HepG2 (cell line): ENCODE data around the gene CEP78. TPM values are rescaled to one million over a fixed set of nuclear protein-coding genes. Genes with fewer than 3 reads are reported as not detected.

Source experiments
- ATAC-seq: fragments of 200-7000 bp; cut with Tn5 transposase; 3 replicates; pipeline ENCODE4 v1.9.1; 2020; ENCODE audit warnings: mild to moderate bottlenecking, moderate library complexity
- BruUV-seq: library from RNA; stranded (reverse); fragments of 400-500 nt; replicated peaks from 2 replicates; lab custom pipeline; 2021; lab: Mats Ljungman, UMichigan
- CTCF ChIA-PET: fragments of 300-600 bp; formaldehyde crosslinking; extraction: SDS; loops from one replicate; lab custom pipeline; 2021; ENCODE audit warnings: low total read pairs, inconsistent platforms, low intra/inter-chr PET ratio; lab: Yijun Ruan, JAX
- POLR2A ChIA-PET: fragments of 350-600 bp; sonication (Branson Sonifier 250); formaldehyde crosslinking; loops from one replicate; lab custom pipeline; 2020; ENCODE audit warnings: antibody characterized with exemption, inconsistent platforms; lab: Yijun Ruan, JAX
- DNase-seq: peaks from one replicate; pipeline ENCODE4 v3.0.0-alpha.2; 2015; ENCODE audit warnings: low spot score
- FAIRE-seq: peaks from 3 replicates; lab custom pipeline; 2011; peaks lifted over from hg19 to GRCh38; lab: Jason Lieb, UNC
- H2AFZ ChIP-seq: one replicate; pipeline ENCODE4 v1.6.1; 2011; ENCODE audit warnings: low read length, inconsistent platforms
- H3K27ac ChIP-seq: fragments of 300-600 bp; 3 replicates; pipeline ENCODE4 v1.8.0; 2011; ENCODE audit warnings: mixed run types, mild to moderate bottlenecking, mixed read lengths, low read length, inconsistent platforms; ENCODE audit not compliant: insufficient read depth; ENCODE audit errors: extremely low read length
- H3K27me3 ChIP-seq, 2 experiments: fragments of 200-600 bp in 1 of 2; 2 replicates in 1 of 2; 3 replicates in 1 of 2; pipeline versions ENCODE4 v1.6.0 to v1.8.0; 2011; ENCODE audit warnings: low read length in 2 of 2, mild to moderate bottlenecking in 2 of 2, moderate library complexity in 2 of 2, inconsistent platforms in 1 of 2; ENCODE audit not compliant: insufficient read depth in 2 of 2, control insufficient read depth in 1 of 2
- H3K36me3 ChIP-seq, 2 experiments: fragments of 200-600 bp in 1 of 2; replicated peaks in 1 of 2; 2 replicates in 1 of 2; 3 replicates in 1 of 2; pipeline versions ENCODE4 v1.5.1 to v1.8.0; 2011; ENCODE audit warnings: low read length in 2 of 2, inconsistent platforms in 1 of 2; ENCODE audit not compliant: insufficient read depth in 2 of 2, control insufficient read depth in 1 of 2
- H3K4me1 ChIP-seq: 2 replicates; pipeline ENCODE4 v1.5.1; 2012; ENCODE audit warnings: low read length, inconsistent platforms; ENCODE audit not compliant: insufficient read depth
- H3K4me2 ChIP-seq: 2 replicates; pipeline ENCODE4 v1.6.0; 2011; ENCODE audit warnings: low read depth, low read length, inconsistent platforms
- H3K4me3 ChIP-seq, 3 experiments: fragments of 200-600 bp in 1 of 3; sonication (generic), shearing (Covaris generic) in 1 of 3; replicated peaks in 1 of 3; 2 replicates each; pipeline ENCODE4 v1.5.1; 2011 to 2016; ENCODE audit warnings: low read length in 3 of 3, inconsistent platforms in 2 of 3, low read depth in 2 of 3, mild to moderate bottlenecking in 2 of 3, control low read depth in 1 of 3, mixed read lengths in 1 of 3; ENCODE audit not compliant: insufficient read depth in 1 of 3
- H3K79me2 ChIP-seq: one replicate; pipeline ENCODE4 v1.6.1; 2011; ENCODE audit warnings: low read length, inconsistent platforms; ENCODE audit not compliant: insufficient read depth
- H3K9ac ChIP-seq: 2 replicates; pipeline ENCODE4 v1.6.0; 2011; ENCODE audit warnings: mild to moderate bottlenecking, low read depth, low read length, inconsistent platforms; ENCODE audit not compliant: insufficient read depth
- H3K9me3 ChIP-seq: 2 replicates; pipeline ENCODE4 v1.5.1; 2012; ENCODE audit warnings: mild to moderate bottlenecking, low read length
- H4K20me1 ChIP-seq: 2 replicates; pipeline ENCODE4 v1.6.0; 2011; ENCODE audit warnings: inconsistent platforms, mild to moderate bottlenecking, low read length, moderate library complexity; ENCODE audit not compliant: insufficient read depth
- KDM5A ChIP-seq: fragments of 200-600 bp; sonication (generic); IDR thresholded peaks from 2 replicates; pipeline ENCODE4 v1.7.0; 2018; ENCODE audit warnings: antibody characterized with exemption, mild to moderate bottlenecking, low read length, borderline replicate concordance
- MAZ ChIP-seq, 2 experiments: sonication (generic) in 1 of 2; formaldehyde crosslinking in 1 of 2; IDR thresholded peaks; 2 replicates each; pipeline versions ENCODE4 v1.5.0 to v1.6.1; 2012 to 2020; ENCODE audit warnings: low read depth in 2 of 2, mild to moderate bottlenecking in 2 of 2, borderline replicate concordance in 1 of 2, improper control_type of control experiment in 1 of 2, low read length in 1 of 2, missing genetic modification reagents in 1 of 2, moderate library complexity in 1 of 2
- MLXIP ChIP-seq: sonication (generic); formaldehyde crosslinking; IDR thresholded peaks from 2 replicates; pipeline ENCODE4 v1.9.0; 2021; ENCODE audit warnings: missing genetic modification reagents, borderline replicate concordance
- MNT ChIP-seq: fragments of 450-650 bp; IDR thresholded peaks from 2 replicates; pipeline ENCODE4 v1.6.1; 2016
- MZF1 ChIP-seq: sonication (generic); formaldehyde crosslinking; IDR thresholded peaks from 2 replicates; pipeline ENCODE4 v1.8.1; 2023; ENCODE audit warnings: mild to moderate bottlenecking, missing genetic modification reagents, borderline replicate concordance
- PITX1 ChIP-seq: sonication (generic); formaldehyde crosslinking; IDR thresholded peaks from 2 replicates; pipeline ENCODE4 v1.5.1; 2020; ENCODE audit warnings: mild to moderate bottlenecking, missing genetic modification reagents
- RARG ChIP-seq: sonication (generic); formaldehyde crosslinking; IDR thresholded peaks from 2 replicates; pipeline ENCODE4 v1.4.0; 2020; ENCODE audit warnings: low read depth, mild to moderate bottlenecking, missing genetic modification reagents
- SAP130 ChIP-seq: IDR thresholded peaks from 2 replicates; pipeline ENCODE4 v1.6.1; 2016; ENCODE audit warnings: low read depth
- SIN3A ChIP-seq: IDR thresholded peaks from 2 replicates; pipeline ENCODE4 v1.6.1; 2011; ENCODE audit warnings: low read depth, mild to moderate bottlenecking, control low read depth, low read length, borderline replicate concordance
- STAT6 ChIP-seq: sonication (generic); formaldehyde crosslinking; IDR thresholded peaks from 2 replicates; pipeline ENCODE4 v1.4.0; 2020; ENCODE audit warnings: missing genetic modification reagents, mild to moderate bottlenecking, borderline replicate concordance
- ZBTB25 ChIP-seq: IDR thresholded peaks from 2 replicates; pipeline ENCODE4 v1.6.1; 2018; ENCODE audit warnings: missing genetic modification reagents
- ZNF605 ChIP-seq: sonication (generic); formaldehyde crosslinking; IDR thresholded peaks from 2 replicates; pipeline ENCODE4 v1.8.0; 2022; ENCODE audit warnings: mild to moderate bottlenecking, missing genetic modification reagents
- ZNF878 ChIP-seq: sonication (generic); formaldehyde crosslinking; IDR thresholded peaks from 2 replicates; pipeline ENCODE4 v1.8.1; 2023; ENCODE audit warnings: mild to moderate bottlenecking, missing genetic modification reagents, moderate library complexity
- WGBS: methylation state at CpG from one replicate; pipeline ENCODE4 v1.1.6; 2017; ENCODE audit warnings: low lambda C conversion rate; 5-methylcytosine and 5-hydroxymethylcytosine counted together
- in situ Hi-C: cut with HindIII; loops from 2 replicates; pipeline ENCODE4 v1.10.0; 2017; ENCODE audit warnings: low pct_unique_long_range_greater_than_20kb; ENCODE audit not compliant: extremely low pct_ligation_motif_present
- intact Hi-C: fragments of 100-400 bp; cut with micrococcal nuclease; formaldehyde crosslinking; loops from one replicate; pipeline ENCODE4 v1.10.0; 2022; ENCODE audit not compliant: unreplicated experiment
- polyA plus RNA-seq, 8 experiments: library from polyadenylated mRNA; depleted of rRNA in 3 of 8; stranded (reverse) in 7 of 8; unstranded in 1 of 8; fragments of >200 nt; fragmentation: Illumina TruSeq in 4 of 8; extraction: Trizol in 4 of 8; gene quantifications; 2 replicates each; pipeline versions ENCODE4 v1.2.1 to v1.2.3, GENCODE V29; 2011 to 2016; ENCODE audit warnings: low read depth in 4 of 8, missing spikeins in 1 of 8, mixed read lengths in 1 of 8; ENCODE audit not compliant: insufficient read depth in 1 of 8
- total RNA-seq, 5 experiments: library from RNA; depleted of rRNA; stranded (reverse); fragments of >200 nt; fragmentation: Illumina TruSeq; extraction: Trizol; gene quantifications; 2 replicates each; pipeline ENCODE4 v1.2.3, GENCODE V29; 2016; ENCODE audit warnings: low read depth in 1 of 5

Gene CEP78
- total and polyA plus RNA-seq, 2 of the 13 experiments (the other 11 are each of a cell fraction or from before 2014, with no cell fraction given) = 5.1 to 30.8 TPM

- peak overlapping the region; percentile 97 for H3K27ac ChIP-seq
- no peaks in the 10 kb centered on the region; a peak in 2 of 5 replicates for H3K27me3 ChIP-seq
- peaks cover 21% of the 10 kb centered on the region for H4K20me1 ChIP-seq
- BruUV-seq = TSS peak; percentile 93
- DNase-seq (peak; percentile 62), FAIRE-seq (no peak), ATAC-seq (peak; percentile 18)
- CTCF ChIA-PET = interaction anchor here (1.5 to 2.1 kb wide), 2 partner anchors 18 to 35 kb away, joined by 3 to 5 read pairs; no protein-coding TSS in a partner anchor
- peak overlapping the region; percentile 59 to 95 (median 71) for H3K4me3 ChIP-seq
- H3K79me2 ChIP-seq = peaks cover 44% of the 10 kb centered on the region
- in situ Hi-C loops (no loop called here), intact Hi-C loops (loop anchor here (1.0 to 10.0 kb wide), 4 partner anchors 9 to 262 kb away; partner anchors contain the start of gene GNAQ)
- H3K9ac ChIP-seq = peak overlapping the region; percentile 98
- WGBS = 2% methylated on average over 20 of the region's 32 CpGs
- no peak overlapping the region for H2AFZ ChIP-seq
- POLR2A ChIA-PET = interaction anchor here (0.7 to 6.7 kb wide), 26 partner anchors 9 to 1275 kb away, joined by 3 to 114 read pairs (median 5); partner anchors contain the start of genes CEP78 and TLE4
- H3K4me2 ChIP-seq = peak overlapping the region; percentile 97
- no peaks in the 10 kb centered on the region for H3K9me3 ChIP-seq
- H3K4me1 ChIP-seq = peaks cover 75% of the 10 kb centered on the region
- H3K36me3 ChIP-seq = peaks cover 2 to 15% of the 10 kb centered on the region in 2 experiments; a peak in 2 of 5 replicates
- TF ChIP-seq RARG (CRISPR knock-in tag) (0 out of 2 replicates have a peak, but pooled peaks have one; percentile 57), MAZ (IDR thresholded peaks at IDR 0.05; ENCODE audit: borderline replicate concordance, low read depth, low read length) (no peak), MAZ (CRISPR knock-in tag; IDR thresholded peaks at IDR 0.05; ENCODE audit: low read depth) (no peak), ZNF878 (CRISPR knock-in tag) (peak; percentile 73), PITX1 (CRISPR knock-in tag) (peak; percentile 82; the same call in 1 of the 2 replicates), SIN3A (0 out of 2 replicates have a peak, but pooled peaks have one; percentile 67), ZBTB25 (CRISPR knock-in tag) (0 out of 2 replicates have a peak, but pooled peaks have one; percentile 24), SAP130 (CRISPR knock-in tag) (peak; percentile 62; the same call in 1 of the 2 replicates), MLXIP (CRISPR knock-in tag) (no peak), ZNF605 (no peak; the same call in 1 of the 2 replicates), KDM5A (peak; percentile 0; the same call in 1 of the 2 replicates), STAT6 (CRISPR knock-in tag) (0 out of 2 replicates have a peak, but pooled peaks have one; percentile 1), MNT (no peak), MZF1 (CRISPR knock-in tag) (no peak)
Observed at GRCh38 chr9:78296201-78296892, 60.5 kb downstream of the CEP78 start.
